CD14-positive monocyte (primary cell): ENCODE data around the gene ADAM30. TPM values are rescaled to one million over a fixed set of nuclear protein-coding genes. Genes with fewer than 3 reads are reported as not detected.

Experiments used
- polyA plus RNA-seq, 3 donors: library from polyadenylated mRNA; depleted of rRNA in 1 of 3; unstranded in 2 of 3; stranded (reverse) in 1 of 3; fragments of 300-500 nt in 2 of 3; fragments of >200 nt in 1 of 3; fragmentation: Illumina TruSeq in 2 of 3; gene quantifications; 1 replicate in 2 of 3; 2 replicates in 1 of 3; pipeline ENCODE4 v1.2.3, GENCODE V29; 2012 to 2021

Gene ADAM30
- polyA plus RNA-seq, 3 donors: not detected

Other genes starting within 250 kb of the ADAM30 start
- 1 to 10 TPM in 1 of 3 donors, under 1 TPM in 2; 0.37 to 3.1 (median 0.49) TPM for gene ZNF697, start 248.2 kb downstream of the ADAM30 start, polyA plus RNA-seq
- gene PHGDH, start 184.6 kb downstream of the ADAM30 start, polyA plus RNA-seq: under 1 TPM; 0.09 to 0.44 (median 0.20) TPM
- gene HMGCS2, start 127.6 kb downstream of the ADAM30 start, polyA plus RNA-seq: not detected
- gene REG4, start 85.1 kb downstream of the ADAM30 start, polyA plus RNA-seq: not detected
- 100 to 1,000 TPM in 1 of 3 donors, 10 to 100 TPM in 2; 47.3 to 108 (median 86.6) TPM for gene NOTCH2, start 173.1 kb upstream of the ADAM30 start, polyA plus RNA-seq